ENCODE measurements around the gene BHLHA9. TPM values are rescaled to one million over a fixed set of nuclear protein-coding genes. Genes with fewer than 3 reads are reported as not detected.

The BHLHA9 gene
- total and polyA plus RNA-seq, 2 donors (not counting 3 experiments of a cell fraction or from before 2014, with no cell fraction given), result not detected

DNA sequence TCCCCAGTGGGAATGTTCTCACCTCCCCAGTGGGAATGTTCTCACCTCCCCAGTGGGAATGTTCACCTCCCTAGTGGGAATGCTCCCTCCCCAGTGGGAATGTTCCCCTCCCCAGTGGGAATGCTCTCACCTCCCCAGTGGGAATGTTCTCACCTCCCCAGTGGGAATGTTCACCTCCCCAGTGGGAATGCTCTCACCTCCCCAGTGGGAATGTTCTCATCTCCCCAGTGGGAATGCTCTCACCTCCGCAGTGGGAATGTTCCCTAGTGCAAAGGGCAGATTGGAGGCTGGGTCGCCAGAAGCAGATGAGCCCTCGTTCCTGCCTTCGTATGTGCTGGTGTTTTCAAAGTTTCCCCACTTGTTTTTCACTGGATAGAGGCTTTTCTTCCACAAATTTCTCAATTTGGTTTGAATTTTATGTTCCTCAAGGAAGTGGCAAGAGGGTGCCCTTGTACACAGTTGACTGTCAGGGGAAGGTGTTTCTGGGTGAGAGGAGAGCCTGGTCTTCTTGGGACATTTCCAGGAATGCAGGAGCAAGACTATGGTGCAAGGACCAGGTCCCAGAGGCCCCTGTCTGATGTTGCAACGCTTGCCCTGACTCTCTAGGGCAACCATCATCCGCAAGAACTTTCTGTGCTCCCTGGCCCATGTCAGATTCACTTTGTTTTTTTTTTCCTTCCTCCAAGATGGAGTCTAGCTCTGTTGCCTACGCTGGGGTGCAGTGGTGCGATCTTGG, 43.2 kb downstream of the BHLHA9 start:
- Histone ChIP-seq H3K9ac (replicated peaks; ENCODE audit: extremely low read depth, insufficient read depth, low read length) (no peak overlapping the region), H3K79me2 (ENCODE audit: control insufficient read depth, insufficient read depth, low read length) (no peaks in the 10 kb centered on the region), H4K20me1 (replicated peaks; ENCODE audit: control insufficient read depth, extremely low read depth, insufficient read depth, low read length) (no peaks in the 10 kb centered on the region), H3K27me3 (ENCODE audit: control insufficient read depth in 2 of 2, insufficient read depth in 2 of 2, low read length in 2 of 2) (no peaks in the 10 kb centered on the region), H3K4me2 (ENCODE audit: insufficient read depth, low read length) (no peak overlapping the region), H3K4me3 (replicated peaks in 1 of 3; ENCODE audit: insufficient read depth in 1 of 3, low read depth in 1 of 3, low read length in 3 of 3) (no peak overlapping the region), H3K9me1 (replicated peaks; ENCODE audit: control insufficient read depth, extremely low read depth, insufficient read depth, low read length) (no peaks in the 10 kb centered on the region), H2AFZ (ENCODE audit: low read depth, low read length) (no peak overlapping the region), H3K27ac (ENCODE audit: insufficient read depth, low read depth, low read length) (no peak overlapping the region), H3K36me3 (ENCODE audit: control insufficient read depth in 2 of 2, extremely low read depth in 1 of 2, insufficient read depth in 2 of 2, low read length in 2 of 2) (no peaks in the 10 kb centered on the region), H3K9me3 (replicated peaks; ENCODE audit: control insufficient read depth, insufficient read depth, low read length) (no peaks in the 10 kb centered on the region), H3K4me1 (ENCODE audit: control insufficient read depth, extremely low read depth, insufficient read depth, low read length) (no peaks in the 10 kb centered on the region)
- ChIA-PET POLR2A (no interaction called here), CTCF (interaction anchor here (1.2 kb wide), 1 partner anchor 8 kb away, joined by 3 read pairs; no protein-coding TSS in a partner anchor)
- no peak for FAIRE-seq
- no TSS peak for BruUV-seq (replicated peaks)
- dilution Hi-C loops (cut with MboI; ENCODE audit: extremely low pct_ligation_motif_present, low sequenced_read_pairs), result no loop called here
- TF ChIP-seq CTCF (IDR thresholded peaks at IDR 0.05; ENCODE audit: extremely low read depth in 1 of 2, insufficient read depth in 1 of 2, low read depth in 1 of 2, low read length in 2 of 2) (no peak), EZH2 (IDR thresholded peaks at IDR 0.05; ENCODE audit: borderline replicate concordance, low read depth, low read length, severe bottlenecking) (no peak), MYC (IDR thresholded peaks at IDR 0.05; ENCODE audit: low read depth, low read length) (no peak), GATA2 (IDR thresholded peaks at IDR 0.05; ENCODE audit: insufficient read depth, insufficient read length, low read depth, low read length) (no peak), POLR2A (IDR thresholded peaks at IDR 0.05; ENCODE audit: low read depth, low read length) (no peak), JUN (IDR thresholded peaks at IDR 0.05; ENCODE audit: borderline replicate concordance, insufficient read depth, insufficient read length, low read depth) (no peak), MAX (IDR thresholded peaks at IDR 0.05; ENCODE audit: insufficient read depth, insufficient read length) (no peak), FOS (IDR thresholded peaks at IDR 0.05; ENCODE audit: borderline replicate concordance, insufficient read depth, low read length) (no peak), POLR2AphosphoS5 (IDR thresholded peaks at IDR 0.05; ENCODE audit: insufficient read depth, low read depth, low read length) (no peak)
- no peak for DNase-seq (ENCODE audit: low read depth, low spot score)
- intact Hi-C loops (cut with micrococcal nuclease), result no loop called here

Data from endothelial cell of umbilical vein (primary cell).